MM.1S (cell line): ENCODE measurements around the gene KRT32.

Experiments used
- DNase-seq: peaks from one replicate; pipeline ENCODE4 v3.0.0-alpha.2; 2015
- H2AFZ ChIP-seq: fragments of 300-600 bp; sonication (generic); 2 replicates; pipeline ENCODE4 v1.6.0; 2016; ENCODE audit warnings: antibody characterized with exemption, low read length
- H3F3A ChIP-seq: fragments of 300-600 bp; sonication (generic); 2 replicates; pipeline ENCODE4 v1.6.1; 2016; ENCODE audit warnings: mild to moderate bottlenecking, antibody characterized with exemption, low read length, moderate library complexity, mixed read lengths; ENCODE audit not compliant: insufficient read depth
- H3K27ac ChIP-seq: fragments of 300-600 bp; sonication (generic); 2 replicates; pipeline ENCODE4 v1.5.1; 2016; ENCODE audit warnings: mild to moderate bottlenecking, low read length
- H3K27me3 ChIP-seq: fragments of 300-600 bp; sonication (generic); replicated peaks from 2 replicates; pipeline ENCODE4 v1.6.0; 2016; ENCODE audit warnings: low read length; ENCODE audit not compliant: insufficient read depth
- H3K36me3 ChIP-seq: fragments of 300-600 bp; sonication (generic); replicated peaks from 2 replicates; pipeline ENCODE4 v1.6.1; 2016; ENCODE audit warnings: mild to moderate bottlenecking, low read length, mixed read lengths; ENCODE audit not compliant: insufficient read depth
- H3K4me1 ChIP-seq: fragments of 300-600 bp; sonication (generic); 2 replicates; pipeline ENCODE4 v1.6.1; 2016; ENCODE audit warnings: low read length, mixed read lengths
- H3K4me2 ChIP-seq: fragments of 300-600 bp; sonication (generic); 2 replicates; pipeline ENCODE4 v1.6.0; 2016; ENCODE audit warnings: low read depth, low read length
- H3K4me3 ChIP-seq: fragments of 300-600 bp; sonication (generic); 2 replicates; pipeline ENCODE4 v1.5.1; 2016; ENCODE audit warnings: low read length, mixed read lengths
- H3K79me2 ChIP-seq: fragments of 300-600 bp; sonication (generic); 2 replicates; pipeline ENCODE4 v1.6.1; 2016; ENCODE audit warnings: mixed run types, low read length, mixed read lengths
- H3K9ac ChIP-seq: fragments of 300-600 bp; sonication (generic); 2 replicates; pipeline ENCODE4 v1.6.1; 2016; ENCODE audit warnings: low read length, mixed read lengths
- H3K9me2 ChIP-seq: fragments of 300-600 bp; sonication (generic); replicated peaks from 2 replicates; pipeline ENCODE4 v1.6.1; 2016; ENCODE audit warnings: mild to moderate bottlenecking, low read length, mixed read lengths; ENCODE audit not compliant: insufficient read depth
- H3K9me3 ChIP-seq: fragments of 300-600 bp; sonication (generic); replicated peaks from 2 replicates; pipeline ENCODE4 v1.6.1; 2016; ENCODE audit warnings: mild to moderate bottlenecking, low read length, mixed read lengths; ENCODE audit not compliant: insufficient read depth
- H4K20me1 ChIP-seq: fragments of 300-600 bp; sonication (generic); 2 replicates; pipeline ENCODE4 v1.6.1; 2016; ENCODE audit warnings: mild to moderate bottlenecking, low read length, moderate library complexity, mixed read lengths; ENCODE audit not compliant: insufficient read depth
- EZH2 ChIP-seq: fragments of 300-600 bp; sonication (generic); optimal IDR thresholded peaks from 2 replicates; pipeline ENCODE3; 2017; ENCODE audit warnings: low read depth, mild to moderate bottlenecking, antibody characterized with exemption, low read length, mixed read lengths
- EZH2phosphoT487 ChIP-seq: fragments of 300-600 bp; sonication (generic); IDR thresholded peaks from 2 replicates; pipeline ENCODE4 v1.6.1; 2018; ENCODE audit warnings: antibody characterized with exemption, low read length
- TF ChIP-seq, protein P1 (sequence below): fragments of 300-600 bp; sonication (generic); IDR thresholded peaks from 2 replicates; pipeline ENCODE4 v1.5.1; 2016; ENCODE audit warnings: antibody characterized with exemption, low read length, mixed read lengths

The KRT32 gene

DNA sequence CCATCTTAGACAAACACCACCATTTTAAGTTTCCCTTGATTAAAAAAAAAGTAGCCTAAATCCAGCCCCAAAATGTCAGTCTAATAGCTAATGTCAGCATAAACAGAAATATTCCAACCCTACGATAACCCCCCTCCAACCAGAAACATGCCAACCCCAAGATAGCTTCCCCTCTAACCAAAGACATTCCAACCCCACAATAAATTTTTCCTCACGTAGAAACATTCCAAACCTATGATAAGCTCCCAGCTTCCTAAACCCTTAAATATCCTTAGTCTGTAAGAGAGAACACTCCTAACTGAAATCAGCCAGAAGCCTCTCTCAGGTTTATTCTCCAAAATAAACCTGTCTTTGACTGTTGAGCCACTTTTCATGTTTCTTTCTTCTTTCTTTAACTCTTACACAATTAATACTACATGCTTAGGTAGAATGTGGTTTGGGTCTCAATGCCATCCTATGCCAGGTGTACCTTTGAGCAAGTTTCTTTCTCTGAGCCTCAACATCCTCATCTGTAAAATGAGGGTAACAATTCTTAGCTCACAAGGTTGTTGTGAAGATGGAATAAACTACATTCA, 15.9 kb downstream of the KRT32 start:
- no peak overlapping the region for H3K9ac ChIP-seq
- no peaks in the 10 kb centered on the region for H3K36me3 ChIP-seq
- H3K27ac ChIP-seq, result no peak overlapping the region
- no peak overlapping the region for H3K4me2 ChIP-seq
- H3K4me1 ChIP-seq, result no peaks in the 10 kb centered on the region
- no peak for DNase-seq
- no peaks in the 10 kb centered on the region for H3K27me3 ChIP-seq
- H3K9me2 ChIP-seq, result no peaks in the 10 kb centered on the region
- TF ChIP-seq EZH2phosphoT487 (no peak), EZH2 (no peak)
- TF ChIP-seq, protein P1, sequence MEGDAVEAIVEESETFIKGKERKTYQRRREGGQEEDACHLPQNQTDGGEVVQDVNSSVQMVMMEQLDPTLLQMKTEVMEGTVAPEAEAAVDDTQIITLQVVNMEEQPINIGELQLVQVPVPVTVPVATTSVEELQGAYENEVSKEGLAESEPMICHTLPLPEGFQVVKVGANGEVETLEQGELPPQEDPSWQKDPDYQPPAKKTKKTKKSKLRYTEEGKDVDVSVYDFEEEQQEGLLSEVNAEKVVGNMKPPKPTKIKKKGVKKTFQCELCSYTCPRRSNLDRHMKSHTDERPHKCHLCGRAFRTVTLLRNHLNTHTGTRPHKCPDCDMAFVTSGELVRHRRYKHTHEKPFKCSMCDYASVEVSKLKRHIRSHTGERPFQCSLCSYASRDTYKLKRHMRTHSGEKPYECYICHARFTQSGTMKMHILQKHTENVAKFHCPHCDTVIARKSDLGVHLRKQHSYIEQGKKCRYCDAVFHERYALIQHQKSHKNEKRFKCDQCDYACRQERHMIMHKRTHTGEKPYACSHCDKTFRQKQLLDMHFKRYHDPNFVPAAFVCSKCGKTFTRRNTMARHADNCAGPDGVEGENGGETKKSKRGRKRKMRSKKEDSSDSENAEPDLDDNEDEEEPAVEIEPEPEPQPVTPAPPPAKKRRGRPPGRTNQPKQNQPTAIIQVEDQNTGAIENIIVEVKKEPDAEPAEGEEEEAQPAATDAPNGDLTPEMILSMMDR, result no peak
- H4K20me1 ChIP-seq, result no peaks in the 10 kb centered on the region
- no peak overlapping the region for H2AFZ ChIP-seq
- H3F3A ChIP-seq, result no peaks in the 10 kb centered on the region
- no peaks in the 10 kb centered on the region for H3K9me3 ChIP-seq
- no peak overlapping the region for H3K4me3 ChIP-seq
- no peaks in the 10 kb centered on the region for H3K79me2 ChIP-seq

DNA sequence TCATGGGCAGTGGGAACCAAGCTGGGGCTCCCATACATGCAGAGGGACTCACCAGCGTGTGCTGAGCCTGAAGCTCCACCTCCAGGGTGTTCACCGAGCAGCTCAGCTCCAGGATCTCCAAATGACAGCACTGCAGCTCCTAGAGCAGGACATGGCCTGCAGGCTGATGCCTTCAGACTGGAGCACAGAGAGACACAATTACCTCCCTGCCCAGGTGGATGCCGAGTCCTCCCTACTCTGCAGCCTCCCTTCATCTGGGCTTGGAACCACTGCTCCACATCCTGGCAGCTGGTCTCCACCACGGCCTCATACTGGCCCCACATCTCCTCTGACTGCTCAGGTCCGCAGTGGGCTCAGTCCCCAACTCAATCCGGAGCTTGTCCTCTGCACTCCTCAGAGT, 18.2 kb downstream of the KRT32 start:
- Histone ChIP-seq H3K4me1 (no peaks in the 10 kb centered on the region), H3K79me2 (no peaks in the 10 kb centered on the region), H3K9me3 (no peaks in the 10 kb centered on the region), H3K27me3 (no peaks in the 10 kb centered on the region), H3K4me3 (no peak overlapping the region), H3K9ac (no peak overlapping the region), H3K9me2 (no peaks in the 10 kb centered on the region), H3K27ac (no peak overlapping the region), H2AFZ (no peak overlapping the region), H3K36me3 (no peaks in the 10 kb centered on the region), H3K4me2 (no peak overlapping the region), H3F3A (no peaks in the 10 kb centered on the region), H4K20me1 (no peaks in the 10 kb centered on the region)
- no peak for DNase-seq
- TF ChIP-seq EZH2phosphoT487 (no peak), EZH2 (no peak)
- TF ChIP-seq, protein P1, result no peak

DNA sequence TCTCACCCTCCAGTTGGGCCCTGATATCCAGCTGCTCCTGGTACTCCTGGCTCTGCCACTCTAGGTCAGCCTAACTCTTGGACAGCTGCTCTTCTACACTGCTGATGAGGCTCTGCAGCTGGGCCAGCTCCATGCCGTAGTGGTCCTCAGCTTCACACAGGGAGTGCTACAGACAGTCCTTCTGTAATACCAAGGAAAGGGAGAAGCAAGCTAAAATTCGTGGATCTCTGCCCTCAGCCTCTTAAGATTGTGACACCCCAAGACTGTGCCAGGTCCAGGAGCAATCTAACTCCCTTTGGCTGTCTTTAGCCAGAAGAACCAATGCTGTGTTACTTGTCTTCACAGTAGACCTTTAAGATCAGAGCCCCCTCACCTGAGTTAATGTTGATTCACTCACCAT, 18.7 kb downstream of the KRT32 start:
- no peak for DNase-seq
- Histone ChIP-seq H3K9me2 (no peaks in the 10 kb centered on the region), H3K9ac (no peak overlapping the region), H4K20me1 (no peaks in the 10 kb centered on the region), H2AFZ (no peak overlapping the region), H3K36me3 (no peaks in the 10 kb centered on the region), H3K4me2 (no peak overlapping the region), H3K4me1 (no peaks in the 10 kb centered on the region), H3K27me3 (no peaks in the 10 kb centered on the region), H3F3A (no peaks in the 10 kb centered on the region), H3K27ac (no peak overlapping the region), H3K9me3 (no peaks in the 10 kb centered on the region), H3K79me2 (no peaks in the 10 kb centered on the region), H3K4me3 (no peak overlapping the region)
- TF ChIP-seq EZH2phosphoT487, result no peak
- TF ChIP-seq EZH2, result no peak
- TF ChIP-seq, protein P1, result no peak
